Stimulated activated CD4-positive, alpha-beta T cell treated with anti-CD3 and anti-CD28 coated beads, Interleukin-12 subunit alpha, Interleukin-12 subunit beta, amount 100 ng/mL, for 48 hours (primary cell): Measurements from ENCODE around the gene KDSR.
A peak's percentile ranks its signal among the peaks of the same experiment; 100 is the strongest.
"Not testable (repeated sequence)": the region's sequence is repeated elsewhere in the genome, so short reads cannot be mapped to it uniquely, and the experiment has no call there.

Experiments
- DNase-seq, 3 donors: peaks; one replicate each; pipeline ENCODE4 v3.0.0-alpha.2; 2020; ENCODE audit warnings: low read depth in 2 of 3, low spot score in 1 of 3

The KDSR gene

GRCh38 chr18:63366213-63367052, 573 bp downstream of the KDSR start:
- DNase-seq: peak; percentile 44 to 69 (median 65)

GRCh38 chr18:63365876-63366212, 1.2 kb downstream of the KDSR start:
- DNase-seq: peak in 1 of 3 donors; percentile 8

- no peak for DNase-seq
These were observed 3.1 kb downstream of the KDSR start for GRCh38 chr18:63363951-63364350.

GRCh38 chr18:63363420-63363819, 3.6 kb downstream of the KDSR start:
- not testable (repeated sequence) for DNase-seq

- DNase-seq: no peak
These were observed 10.6 kb downstream of the KDSR start for GRCh38 chr18:63356272-63356896.

GRCh38 chr18:63350230-63350629, 16.8 kb downstream of the KDSR start:
- no peak for DNase-seq

GRCh38 chr18:63348508-63349136, 18.4 kb downstream of the KDSR start:
- DNase-seq: no peak

GRCh38 chr18:63346480-63347183, 20.4 kb downstream of the KDSR start:
- no peak for DNase-seq

GRCh38 chr18:63346031-63346430, 21.0 kb downstream of the KDSR start:
- DNase-seq: no peak

GRCh38 chr18:63344918-63345317, 22.1 kb downstream of the KDSR start:
- no peak for DNase-seq

GRCh38 chr18:63344263-63344662, 22.7 kb downstream of the KDSR start:
- no peak for DNase-seq

GRCh38 chr18:63342206-63342605, 24.8 kb downstream of the KDSR start:
- no peak for DNase-seq

GRCh38 chr18:63339920-63340484, 27.0 kb downstream of the KDSR start:
- DNase-seq: peak in 1 of 3 donors; percentile 35

GRCh38 chr18:63336366-63337099, 30.5 kb downstream of the KDSR start:
- no peak for DNase-seq

- no peak for DNase-seq
These were observed 35.9 kb downstream of the KDSR start for GRCh38 chr18:63331105-63331504.

- no peak for DNase-seq
These were observed 37.4 kb downstream of the KDSR start for GRCh38 chr18:63329431-63330145.

GRCh38 chr18:63326011-63326410, 41.0 kb downstream of the KDSR start:
- no peak for DNase-seq

GRCh38 chr18:63325086-63325686, 41.8 kb downstream of the KDSR start:
- DNase-seq: no peak

- DNase-seq: peak in 1 of 3 donors; percentile 57
These were observed 43.9 kb downstream of the KDSR start for GRCh38 chr18:63322908-63323634.
